HG03442 (cell line): ENCODE measurements around the gene EFNA5.

Source experiments
- ATAC-seq: cut with Tn5 transposase; IDR thresholded peaks from one replicate; pipeline ENCODE4 v1.9.1; 2021; ENCODE audit warnings: mild to moderate bottlenecking, moderate library complexity; ENCODE audit not compliant: unreplicated experiment

EFNA5 gene

GRCh38 chr5:107572715-107573368, 97.9 kb downstream of the EFNA5 start:
- no peak for ATAC-seq

GRCh38 chr5:107571621-107572536, 98.9 kb downstream of the EFNA5 start:
- peak; percentile 43 for ATAC-seq

DNA sequence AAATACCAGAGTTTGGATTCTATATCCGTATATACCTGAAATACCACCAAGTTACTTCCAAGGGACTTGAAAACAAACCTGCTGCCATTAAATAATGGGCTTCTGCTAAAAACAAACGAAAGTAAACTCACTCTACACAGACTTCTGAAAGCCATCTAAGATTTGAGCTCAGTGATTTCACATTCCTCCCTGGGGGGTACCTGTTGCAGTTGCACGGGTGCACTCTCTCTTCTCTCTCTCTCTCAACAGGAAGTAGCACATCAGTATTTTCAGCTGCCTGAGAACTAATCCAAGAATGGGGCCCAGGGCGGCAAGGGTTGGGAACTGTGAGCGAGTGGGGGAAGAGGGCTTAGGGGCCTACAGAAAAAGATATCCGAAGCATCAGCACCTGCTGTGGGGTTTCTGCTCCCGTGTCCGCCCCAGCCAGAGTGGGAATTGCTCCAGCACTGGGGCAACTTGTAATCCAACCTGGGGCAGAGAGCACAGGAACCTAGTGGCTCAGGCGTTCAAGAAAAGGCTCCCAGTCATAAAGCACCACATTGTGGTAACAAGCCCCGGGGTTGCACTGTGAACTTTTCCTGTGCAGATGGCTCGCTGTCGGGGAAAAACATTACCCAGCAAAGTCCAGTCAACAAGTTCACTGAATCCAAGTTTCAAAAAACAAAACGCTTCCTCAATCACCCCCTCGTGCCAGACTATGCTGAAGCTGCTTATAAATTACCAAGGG, 99.8 kb downstream of the EFNA5 start:
- ATAC-seq: peak; percentile 83

GRCh38 chr5:107570181-107570580, 100.6 kb downstream of the EFNA5 start:
- no peak for ATAC-seq

GRCh38 chr5:107567901-107568671, 102.7 kb downstream of the EFNA5 start:
- no peak for ATAC-seq

DNA sequence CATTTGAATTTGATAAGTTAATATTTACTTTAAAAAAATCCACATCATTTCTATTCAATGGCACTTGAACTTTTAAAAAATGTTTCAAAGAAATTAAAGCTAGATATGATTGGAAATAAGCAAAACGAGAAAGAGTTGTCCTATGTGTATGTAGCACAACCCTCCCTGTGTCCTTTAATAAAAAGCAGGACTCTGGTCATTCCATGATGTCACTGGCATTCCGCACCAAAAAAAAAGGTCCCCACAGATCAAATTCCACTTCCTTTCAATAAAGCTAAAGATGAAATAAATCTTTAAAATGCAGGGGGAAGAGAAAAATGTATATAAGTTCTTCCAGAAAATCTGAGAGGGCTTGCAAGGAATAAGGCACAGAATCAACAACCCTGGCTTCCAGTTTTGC, 103.8 kb downstream of the EFNA5 start:
- ATAC-seq: no peak

GRCh38 chr5:107565791-107566767, 104.7 kb downstream of the EFNA5 start:
- no peak for ATAC-seq

- no peak for ATAC-seq
Observed at GRCh38 chr5:107564931-107565372, 105.8 kb downstream of the EFNA5 start.

DNA sequence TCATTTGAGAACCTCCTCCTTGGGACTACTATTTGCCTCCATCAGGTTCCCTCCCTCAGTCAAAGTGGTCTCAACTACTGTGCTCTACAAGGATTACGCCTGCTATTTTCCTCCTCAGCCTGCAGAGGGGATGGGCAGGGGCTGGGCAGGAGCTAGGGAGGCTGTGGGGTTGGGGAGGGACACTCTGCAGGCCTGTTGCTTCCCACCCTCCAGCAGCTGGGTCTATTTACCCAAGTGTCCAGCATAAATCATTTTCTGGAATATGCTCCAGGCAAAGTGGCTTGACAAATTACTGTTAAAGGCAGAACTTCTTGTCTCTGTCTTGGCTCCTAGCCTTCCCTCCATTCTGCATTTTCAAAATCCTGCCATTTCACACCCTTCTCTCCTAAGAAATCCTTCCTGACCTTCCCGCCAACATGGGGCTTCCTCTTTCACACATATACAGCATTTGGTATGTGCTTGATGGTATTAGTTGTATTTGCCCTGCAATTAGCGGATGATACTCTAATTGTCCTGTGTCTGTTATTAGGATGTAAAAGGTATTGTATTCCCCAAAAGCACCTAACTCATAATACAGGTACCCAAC, 106.7 kb downstream of the EFNA5 start:
- no peak for ATAC-seq

DNA sequence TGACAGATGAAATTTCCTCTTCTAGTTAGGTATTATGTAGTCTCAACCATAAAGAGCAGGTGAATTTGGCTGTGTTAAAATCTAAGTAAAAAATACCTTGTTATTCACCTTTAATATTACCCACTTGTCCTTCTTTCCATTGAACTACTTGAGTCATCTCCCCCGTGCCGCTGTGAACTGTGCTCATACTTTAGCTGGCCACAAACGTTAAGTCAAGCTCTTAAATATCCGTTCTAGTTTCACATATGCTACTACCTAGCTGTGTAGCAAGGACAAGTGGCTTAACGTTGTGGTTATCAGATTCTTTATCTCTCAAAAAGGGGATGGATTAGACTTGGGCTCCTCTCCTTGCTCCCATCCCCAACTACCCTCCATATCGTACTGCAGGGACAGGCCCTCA, 110.4 kb downstream of the EFNA5 start:
- ATAC-seq: no peak

DNA sequence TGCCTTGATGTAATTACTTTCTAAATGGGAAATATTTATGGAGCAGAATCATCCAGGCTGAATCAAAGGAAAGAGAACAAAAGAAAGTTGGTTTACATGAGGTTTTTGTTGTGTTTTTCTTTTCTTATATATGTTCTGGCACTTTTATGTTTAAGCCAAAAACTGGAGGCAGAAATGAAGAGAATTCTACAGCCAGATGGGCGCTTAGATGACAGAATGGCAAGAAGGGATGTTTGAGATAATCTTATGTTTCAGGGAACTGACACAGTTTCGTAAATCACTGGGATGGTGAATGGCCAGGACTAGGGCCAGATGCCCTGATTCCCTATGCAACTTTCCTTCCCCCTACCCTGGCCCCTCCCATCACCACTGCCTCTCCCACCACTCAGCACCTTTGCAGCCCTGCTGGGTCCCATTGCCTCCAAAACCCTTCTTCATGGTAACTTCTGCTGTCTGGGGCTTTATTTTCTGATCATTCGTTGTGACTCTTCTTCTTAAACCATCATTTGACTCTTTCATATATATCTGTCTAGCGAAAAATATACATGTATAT, 111.8 kb downstream of the EFNA5 start:
- no peak for ATAC-seq

- no peak for ATAC-seq
Observed at GRCh38 chr5:107557051-107557658, 113.6 kb downstream of the EFNA5 start.

GRCh38 chr5:107556575-107556974, 114.2 kb downstream of the EFNA5 start:
- ATAC-seq: no peak

DNA sequence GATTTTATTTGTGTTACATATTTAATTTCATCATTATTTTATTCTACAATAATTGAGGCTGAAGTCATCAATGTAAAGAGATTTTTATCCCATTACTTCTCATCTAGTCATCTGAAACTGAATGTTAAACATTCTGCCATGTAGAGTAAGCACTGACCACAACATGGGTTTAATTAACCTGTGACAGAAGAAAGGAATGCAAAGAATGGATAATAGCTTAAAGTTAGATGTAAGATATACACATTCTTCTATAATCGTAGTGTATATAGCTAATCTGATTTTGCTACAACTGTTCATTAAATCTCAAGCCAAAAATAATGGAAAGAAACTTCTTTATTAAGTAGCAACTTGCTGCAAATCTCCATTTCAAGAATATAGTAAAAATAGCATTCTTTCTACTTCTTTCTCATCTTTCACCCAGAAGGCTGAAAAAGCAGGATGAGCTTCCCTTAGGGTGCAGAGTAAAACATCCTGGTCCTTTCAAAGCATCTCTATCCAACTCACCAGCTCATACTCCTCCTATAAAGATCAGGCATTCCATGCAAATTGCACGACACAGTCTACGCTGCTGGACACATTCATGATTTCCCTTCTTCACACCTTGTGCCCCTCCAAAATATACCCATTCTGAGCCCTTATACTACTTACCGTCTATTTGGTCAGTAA, 115.2 kb downstream of the EFNA5 start:
- ATAC-seq: no peak

- ATAC-seq: no peak
Observed at GRCh38 chr5:107554776-107555424, 115.8 kb downstream of the EFNA5 start.

- no peak for ATAC-seq
Observed at GRCh38 chr5:107553117-107553555, 117.6 kb downstream of the EFNA5 start.

DNA sequence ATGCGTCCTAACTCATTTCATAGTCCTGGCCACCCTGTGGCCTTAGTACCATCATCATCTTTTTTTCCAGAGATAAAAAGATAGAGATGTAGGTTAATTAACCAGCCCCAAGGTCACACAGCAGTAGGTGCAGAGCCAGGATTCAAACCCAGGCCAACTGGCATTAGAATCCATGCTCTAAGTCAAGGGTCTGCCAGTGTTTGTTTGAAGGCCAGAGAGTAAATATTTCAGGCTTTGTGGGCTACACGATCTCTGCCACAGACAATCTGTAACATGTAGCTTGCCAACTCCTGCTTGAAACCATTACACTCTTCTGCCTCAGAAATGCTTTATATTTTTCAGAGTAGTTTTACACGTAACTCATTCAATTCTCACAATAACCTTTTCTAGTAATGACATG, 119.6 kb downstream of the EFNA5 start:
- ATAC-seq: no peak
